GM10266 (cell line): Measurements from ENCODE around the gene IFNA6.

Experiments
- DNase-seq: peaks from one replicate; pipeline ENCODE4 v3.0.0; 2012; ENCODE audit errors: extremely low spot score
- CTCF ChIP-seq: IDR thresholded peaks from 2 replicates; pipeline ENCODE4 v1.5.1; 2012; ENCODE audit warnings: mild to moderate bottlenecking, low read depth; ENCODE audit not compliant: control insufficient read depth, insufficient read depth; ENCODE audit errors: missing control alignments

Gene IFNA6

GRCh38 chr9:21314152-21314551, 36.5 kb downstream of the IFNA6 start:
- no peak for TF ChIP-seq CTCF
- DNase-seq: no peak

- no peak for DNase-seq
Observed at GRCh38 chr9:21311889-21312288, 38.8 kb downstream of the IFNA6 start.

GRCh38 chr9:21305213-21305612, 45.5 kb downstream of the IFNA6 start, which contains the start of gene IFNA5:
TSS of gene IFNA5 (minus strand) at chr9:21305313. CDS start at chr9:21305256, 57 bp downstream.
- DNase-seq: no peak
- TF ChIP-seq CTCF: no peak

More at GRCh38 chr9:21311889-21312288, 38.8 kb downstream of the IFNA6 start:
- TF ChIP-seq CTCF: no peak
